GM12878 (cell line): Measurements from ENCODE around the gene DLG2. TPM values are rescaled to one million over a fixed set of nuclear protein-coding genes. Genes with fewer than 3 reads are reported as not detected.

ENCODE experiments used
- ATAC-seq: fragments of 200-7000 bp; cut with Tn5 transposase; 3 replicates; pipeline ENCODE4 v1.9.1; 2020; ENCODE audit warnings: mild to moderate bottlenecking, moderate library complexity
- BruUV-seq: library from RNA; stranded (reverse); fragments of 400-500 nt; replicated peaks from 2 replicates; lab custom pipeline; 2021; lab: Mats Ljungman, UMichigan
- CTCF ChIA-PET: fragments of 300-600 bp; sonication (Branson Sonifier 250); formaldehyde crosslinking; extraction: SDS; loops from one replicate; lab custom pipeline; 2021; ENCODE audit warnings: inconsistent platforms; lab: Yijun Ruan, JAX
- POLR2A ChIA-PET: fragments of 350-600 bp; formaldehyde crosslinking; extraction: SDS; loops from one replicate; lab custom pipeline; 2021; ENCODE audit warnings: inconsistent platforms; lab: Charles Lee
- RAD21 ChIA-PET: fragments of 300-600 bp; sonication (Branson Sonifier 250); formaldehyde crosslinking; loops from one replicate; lab custom pipeline; 2023; ENCODE audit warnings: antibody characterized with exemption; ENCODE audit not compliant: unreplicated experiment; lab: Charles Lee
- SMC1A ChIA-PET: fragments of 300-600 bp; sonication (Branson Sonifier 250); formaldehyde crosslinking; loops from one replicate; lab custom pipeline; 2023; ENCODE audit not compliant: unreplicated experiment, uncharacterized antibody; lab: Charles Lee
- DNase-seq: peaks from one replicate; pipeline ENCODE4 v3.0.0-alpha.2; 2011; ENCODE audit warnings: low read depth, low spot score
- FAIRE-seq: peaks from 3 replicates; lab custom pipeline; 2011; peaks lifted over from hg19 to GRCh38; lab: Jason Lieb, UNC
- H2AFZ ChIP-seq: 2 replicates; pipeline ENCODE4 v1.6.0; 2011; ENCODE audit warnings: low read depth, low read length, control low read depth; ENCODE audit not compliant: control insufficient read depth
- H3K27ac ChIP-seq: 2 replicates; pipeline ENCODE4 v1.5.1; 2011; ENCODE audit warnings: control low read depth; ENCODE audit not compliant: control insufficient read depth, insufficient read depth
- H3K27me3 ChIP-seq, 2 experiments: replicated peaks in 1 of 2; 2 replicates each; pipeline versions ENCODE4 v1.6.0 to v1.6.1; 2011; ENCODE audit warnings: low read length in 1 of 2; ENCODE audit not compliant: control insufficient read depth in 2 of 2, insufficient read depth in 2 of 2
- H3K36me3 ChIP-seq, 2 experiments: 2 replicates each; pipeline ENCODE4 v1.5.1; 2011; ENCODE audit warnings: low read length in 1 of 2; ENCODE audit not compliant: control insufficient read depth in 2 of 2, insufficient read depth in 2 of 2
- H3K4me1 ChIP-seq: 2 replicates; pipeline ENCODE4 v1.6.1; 2011; ENCODE audit warnings: mild to moderate bottlenecking, low read length, moderate library complexity, mixed read lengths; ENCODE audit not compliant: control insufficient read depth, insufficient read depth
- H3K4me2 ChIP-seq: 2 replicates; pipeline ENCODE4 v1.6.0; 2011; ENCODE audit warnings: control low read depth; ENCODE audit not compliant: control insufficient read depth, insufficient read depth
- H3K4me3 ChIP-seq: fragments of 200-600 bp; sonication (generic); 2 replicates; pipeline ENCODE4 v1.5.1; 2016
- H3K79me2 ChIP-seq: 2 replicates; pipeline ENCODE4 v1.6.0; 2011; ENCODE audit warnings: low read length; ENCODE audit not compliant: control insufficient read depth, insufficient read depth
- H3K9ac ChIP-seq: 2 replicates; pipeline ENCODE4 v1.8.0; 2011; ENCODE audit warnings: low read length, control low read depth, mixed read lengths; ENCODE audit not compliant: control insufficient read depth, insufficient read depth
- H3K9me3 ChIP-seq: replicated peaks from 3 replicates; pipeline ENCODE4 v1.5.1; 2011; ENCODE audit warnings: mild to moderate bottlenecking, low read length; ENCODE audit not compliant: control insufficient read depth, insufficient read depth
- H4K20me1 ChIP-seq: 2 replicates; pipeline ENCODE4 v1.6.0; 2011; ENCODE audit not compliant: control insufficient read depth, insufficient read depth
- E2F4 ChIP-seq: IDR thresholded peaks from 2 replicates; pipeline ENCODE4 v1.6.1; 2012; ENCODE audit warnings: low read depth, low read length, improper control_type of control experiment
- FOS ChIP-seq: IDR thresholded peaks from 3 replicates; pipeline ENCODE4 v1.6.1; 2011; ENCODE audit warnings: borderline replicate concordance; ENCODE audit not compliant: insufficient read length; ENCODE audit errors: extremely low read depth
- GATAD2B ChIP-seq: fragments of 450-650 bp; conservative IDR thresholded peaks from 2 replicates; pipeline ENCODE4 v1.6.1; 2017; ENCODE audit warnings: low read depth, mild to moderate bottlenecking, moderate library complexity
- IKZF1 ChIP-seq: fragments of 450-650 bp; conservative IDR thresholded peaks from 2 replicates; pipeline ENCODE4 v1.6.1; 2017; ENCODE audit warnings: antibody characterized with exemption, mild to moderate bottlenecking
- KDM1A ChIP-seq: fragments of 200-600 bp; sonication (generic); IDR thresholded peaks from 2 replicates; pipeline ENCODE4 v1.6.1; 2016; ENCODE audit warnings: borderline replicate concordance
- POLR2AphosphoS2 ChIP-seq: IDR thresholded peaks from 2 replicates; pipeline ENCODE4 v1.6.1; 2011; ENCODE audit warnings: low read depth, mild to moderate bottlenecking, low read length, improper control_type of control experiment, moderate library complexity
- POLR2AphosphoS5 ChIP-seq: IDR thresholded peaks from 2 replicates; pipeline ENCODE4 v1.6.1; 2011; ENCODE audit warnings: mild to moderate bottlenecking, low read length, inconsistent platforms
- RBBP5 ChIP-seq: fragments of 200-600 bp; sonication (generic); conservative IDR thresholded peaks from 2 replicates; pipeline ENCODE4 v1.6.1; 2016
- ZNF207 ChIP-seq: fragments of 450-650 bp; IDR thresholded peaks from 2 replicates; pipeline ENCODE4 v1.6.1; 2014; ENCODE audit warnings: antibody characterized with exemption, mild to moderate bottlenecking, borderline replicate concordance
- ZNF384 ChIP-seq: IDR thresholded peaks from 2 replicates; pipeline ENCODE4 v1.6.1; 2012; ENCODE audit warnings: low read depth, mild to moderate bottlenecking, low read length, improper control_type of control experiment, borderline replicate concordance
- in situ Hi-C: fragments of 300-500 bp; cut with MboI; formaldehyde crosslinking; loops from 9 replicates; pipeline ENCODE4 v1.14.3; 2018; ENCODE audit warnings: mixed read lengths
- intact Hi-C: fragments of 100-400 bp; cut with micrococcal nuclease; formaldehyde crosslinking; loops from one replicate; pipeline ENCODE4 v1.14.2; 2022; ENCODE audit not compliant: unreplicated experiment
- polyA plus RNA-seq, 11 experiments: library from polyadenylated mRNA; depleted of rRNA in 4 of 11; unstranded in 6 of 11; stranded (reverse) in 5 of 11; fragments of >200 nt; fragmentation: Nextera tagmentation in 4 of 11; fragmentation: Illumina TruSeq in 1 of 11; extraction: Ambion mirVana in 4 of 11; extraction: Trizol in 1 of 11; gene quantifications; 1 replicate in 1 of 11; 2 replicates in 10 of 11; pipeline versions ENCODE4 v1.2.1 to v1.2.3, GENCODE V29; 2011 to 2016; ENCODE audit warnings: inconsistent platforms in 2 of 11, missing spikeins in 2 of 11, low read depth in 1 of 11
- total RNA-seq, 4 experiments: library from RNA; depleted of rRNA in 3 of 4; stranded (reverse); fragments of >200 nt in 3 of 4; fragmentation: Illumina TruSeq in 1 of 4; extraction: Trizol in 1 of 4; gene quantifications; 2 replicates each; pipeline versions ENCODE4 v1.2.1 to v1.2.3, GENCODE V29; 2013 to 2021

The DLG2 gene
- total and polyA plus RNA-seq, 10 of the 15 experiments (the other 5 are each of a cell fraction or from before 2014, with no cell fraction given) = 0.09 to 0.98 (median 0.35) TPM

- H3K36me3 ChIP-seq = no peaks in the 10 kb centered on the region
- no peaks in the 10 kb centered on the region for H3K4me1 ChIP-seq
- intact Hi-C loops = no loop called here
- RAD21 ChIA-PET = no interaction called here
- H4K20me1 ChIP-seq = no peaks in the 10 kb centered on the region
- CTCF ChIA-PET = interaction anchor here (1.2 to 2.7 kb wide), 2 partner anchors 10 to 626 kb away, joined by 3 to 9 read pairs; no protein-coding TSS in a partner anchor
- no peaks in the 10 kb centered on the region for H3K27me3 ChIP-seq
- BruUV-seq = no TSS peak
- POLR2A ChIA-PET = no interaction called here
- no peak overlapping the region for H2AFZ ChIP-seq
- DNase-seq (no peak), ATAC-seq (no peak), FAIRE-seq (no peak)
- H3K4me3 ChIP-seq = no peak overlapping the region
- in situ Hi-C loops = no loop called here
- SMC1A ChIA-PET = no interaction called here
- TF ChIP-seq RBBP5 (no peak), ZNF207 (no peak), POLR2AphosphoS5 (no peak), FOS (no peak), IKZF1 (no peak), KDM1A (no peak), GATAD2B (no peak), E2F4 (no peak), POLR2AphosphoS2 (no peak), ZNF384 (no peak)
- H3K9me3 ChIP-seq = no peaks in the 10 kb centered on the region
- H3K4me2 ChIP-seq = no peak overlapping the region
- no peak overlapping the region for H3K9ac ChIP-seq
- no peaks in the 10 kb centered on the region for H3K79me2 ChIP-seq
- H3K27ac ChIP-seq = no peak overlapping the region
Observed at GRCh38 chr11:83533166-83533565, 2094.0 kb downstream of the DLG2 start.
